ENCODE measurements around the gene CBY3. TPM values are rescaled to one million over a fixed set of nuclear protein-coding genes. Genes with fewer than 3 reads are reported as not detected.

Gene CBY3
- polyA plus RNA-seq, 1 donor from 2014 or later: 0.90 TPM

DNA sequence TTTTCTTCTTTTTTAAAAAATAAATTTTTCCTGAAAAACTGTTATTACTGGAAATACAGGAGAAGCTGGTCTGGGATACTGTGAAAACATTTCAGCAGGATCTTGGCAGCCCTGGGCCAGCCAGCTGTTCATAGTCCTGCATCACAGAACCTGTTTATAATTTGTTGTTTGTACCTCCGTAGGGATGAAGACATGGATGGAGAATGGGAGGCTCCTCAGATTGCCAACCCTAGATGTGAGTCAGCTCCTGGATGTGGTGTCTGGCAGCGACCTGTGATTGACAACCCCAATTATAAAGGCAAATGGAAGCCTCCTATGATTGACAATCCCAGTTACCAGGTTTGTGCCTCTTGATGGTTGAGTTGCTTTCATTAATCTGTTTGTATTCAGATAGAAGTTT, 39.4 kb upstream of the CBY3 start:
- Histone ChIP-seq H4K20me1 (ENCODE audit: insufficient read depth) (no peaks in the 10 kb centered on the region), H3K79me2 (replicated peaks; ENCODE audit: insufficient read depth, low read length) (no peaks in the 10 kb centered on the region), H3K36me3 (ENCODE audit: insufficient read depth, low read length) (peaks cover 8% of the 10 kb centered on the region), H3K27ac (ENCODE audit: low read length) (no peak overlapping the region), H3K9me2 (ENCODE audit: insufficient read depth, low read length) (no peaks in the 10 kb centered on the region), H3K9ac (ENCODE audit: low read length) (no peak overlapping the region), H2AFZ (ENCODE audit: low read depth, low read length) (no peak overlapping the region), H3K9me3 (ENCODE audit: low read length) (no peaks in the 10 kb centered on the region), H3K4me2 (ENCODE audit: low read length) (no peak overlapping the region), H3K27me3 (ENCODE audit: insufficient read depth, low read depth, low read length) (no peaks in the 10 kb centered on the region), H3K4me3 (ENCODE audit: low read length) (no peak overlapping the region), H3F3A (ENCODE audit: insufficient read depth, low read length, poor library complexity, severe bottlenecking) (no peaks in the 10 kb centered on the region)
- TF ChIP-seq EP300 (conservative IDR thresholded peaks at IDR 0.05; ENCODE audit: poor library complexity, severe bottlenecking): no peak
- no peak for TF ChIP-seq MXI1 (conservative IDR thresholded peaks at IDR 0.05; ENCODE audit: poor library complexity, severe bottlenecking)
- TF ChIP-seq, protein P1, sequence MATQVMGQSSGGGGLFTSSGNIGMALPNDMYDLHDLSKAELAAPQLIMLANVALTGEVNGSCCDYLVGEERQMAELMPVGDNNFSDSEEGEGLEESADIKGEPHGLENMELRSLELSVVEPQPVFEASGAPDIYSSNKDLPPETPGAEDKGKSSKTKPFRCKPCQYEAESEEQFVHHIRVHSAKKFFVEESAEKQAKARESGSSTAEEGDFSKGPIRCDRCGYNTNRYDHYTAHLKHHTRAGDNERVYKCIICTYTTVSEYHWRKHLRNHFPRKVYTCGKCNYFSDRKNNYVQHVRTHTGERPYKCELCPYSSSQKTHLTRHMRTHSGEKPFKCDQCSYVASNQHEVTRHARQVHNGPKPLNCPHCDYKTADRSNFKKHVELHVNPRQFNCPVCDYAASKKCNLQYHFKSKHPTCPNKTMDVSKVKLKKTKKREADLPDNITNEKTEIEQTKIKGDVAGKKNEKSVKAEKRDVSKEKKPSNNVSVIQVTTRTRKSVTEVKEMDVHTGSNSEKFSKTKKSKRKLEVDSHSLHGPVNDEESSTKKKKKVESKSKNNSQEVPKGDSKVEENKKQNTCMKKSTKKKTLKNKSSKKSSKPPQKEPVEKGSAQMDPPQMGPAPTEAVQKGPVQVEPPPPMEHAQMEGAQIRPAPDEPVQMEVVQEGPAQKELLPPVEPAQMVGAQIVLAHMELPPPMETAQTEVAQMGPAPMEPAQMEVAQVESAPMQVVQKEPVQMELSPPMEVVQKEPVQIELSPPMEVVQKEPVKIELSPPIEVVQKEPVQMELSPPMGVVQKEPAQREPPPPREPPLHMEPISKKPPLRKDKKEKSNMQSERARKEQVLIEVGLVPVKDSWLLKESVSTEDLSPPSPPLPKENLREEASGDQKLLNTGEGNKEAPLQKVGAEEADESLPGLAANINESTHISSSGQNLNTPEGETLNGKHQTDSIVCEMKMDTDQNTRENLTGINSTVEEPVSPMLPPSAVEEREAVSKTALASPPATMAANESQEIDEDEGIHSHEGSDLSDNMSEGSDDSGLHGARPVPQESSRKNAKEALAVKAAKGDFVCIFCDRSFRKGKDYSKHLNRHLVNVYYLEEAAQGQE (IDR thresholded peaks at IDR 0.05; ENCODE audit: borderline replicate concordance): no peak
- no peak for TF ChIP-seq POLR2AphosphoS5 (IDR thresholded peaks at IDR 0.05)
- no peak for TF ChIP-seq EZH2 (IDR thresholded peaks at IDR 0.05; ENCODE audit: borderline replicate concordance, insufficient read depth, low read length, poor library complexity, severe bottlenecking)
- TF ChIP-seq SMC3 (conservative IDR thresholded peaks at IDR 0.05; ENCODE audit: poor library complexity): no peak
- no peak for TF ChIP-seq CTCF (IDR thresholded peaks at IDR 0.05; ENCODE audit: poor library complexity, severe bottlenecking)
- no peak for TF ChIP-seq TAF1 (IDR thresholded peaks at IDR 0.05; ENCODE audit: low read depth)
- TF ChIP-seq RAD21 (conservative IDR thresholded peaks at IDR 0.05): no peak

GRCh38 chr5:179716286-179716685, 35.5 kb upstream of the CBY3 start:
- Histone ChIP-seq H3K9ac (ENCODE audit: low read length) (no peak overlapping the region), H3K9me3 (ENCODE audit: low read length) (no peaks in the 10 kb centered on the region), H3K27me3 (ENCODE audit: insufficient read depth, low read depth, low read length) (no peaks in the 10 kb centered on the region), H3K4me2 (ENCODE audit: low read length) (no peak overlapping the region), H3K27ac (ENCODE audit: low read length) (no peak overlapping the region), H4K20me1 (ENCODE audit: insufficient read depth) (no peaks in the 10 kb centered on the region), H3K4me3 (ENCODE audit: low read length) (no peak overlapping the region), H3F3A (ENCODE audit: insufficient read depth, low read length, poor library complexity, severe bottlenecking) (no peaks in the 10 kb centered on the region), H2AFZ (ENCODE audit: low read depth, low read length) (no peak overlapping the region), H3K36me3 (ENCODE audit: insufficient read depth, low read length) (peaks cover 5% of the 10 kb centered on the region), H3K79me2 (replicated peaks; ENCODE audit: insufficient read depth, low read length) (no peaks in the 10 kb centered on the region), H3K9me2 (ENCODE audit: insufficient read depth, low read length) (no peaks in the 10 kb centered on the region)
- no peak for TF ChIP-seq TAF1 (IDR thresholded peaks at IDR 0.05; ENCODE audit: low read depth)

DNA sequence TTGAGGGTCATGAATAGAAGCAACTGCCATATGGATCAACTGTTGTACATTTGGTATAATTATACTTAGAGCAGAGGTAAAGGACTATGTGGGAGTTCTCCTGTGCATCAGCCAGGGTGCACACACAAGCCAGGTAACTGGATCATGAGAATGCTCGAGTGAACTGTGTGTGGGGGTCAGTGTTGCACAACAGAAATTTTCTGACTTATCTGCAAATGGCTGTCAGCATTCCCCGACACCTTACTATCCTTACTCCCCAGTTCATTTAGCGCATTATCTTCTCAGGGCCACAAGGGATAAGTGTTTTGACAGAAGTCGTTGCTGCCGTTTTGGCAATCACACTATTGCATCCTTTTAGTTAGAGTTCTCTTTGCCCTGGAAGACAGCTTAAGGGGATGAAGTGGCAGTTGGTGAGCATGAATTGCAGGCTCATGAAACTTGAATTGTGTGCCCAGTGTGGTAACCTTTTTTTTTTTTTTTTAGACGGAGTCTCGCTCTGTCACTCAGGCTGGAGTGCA, 19.6 kb upstream of the CBY3 start:
- H3K27me3 ChIP-seq (ENCODE audit: insufficient read depth, low read depth, low read length): no peaks in the 10 kb centered on the region
- peaks cover 4% of the 10 kb centered on the region for H4K20me1 ChIP-seq (ENCODE audit: insufficient read depth)
- peak overlapping the region; percentile 95 for H3K4me3 ChIP-seq (ENCODE audit: low read length)
- peaks cover 58% of the 10 kb centered on the region for H3K79me2 ChIP-seq (replicated peaks; ENCODE audit: insufficient read depth, low read length)
- H3K36me3 ChIP-seq (ENCODE audit: insufficient read depth, low read length): no peaks in the 10 kb centered on the region
- H2AFZ ChIP-seq (ENCODE audit: low read depth, low read length): no peak overlapping the region
- peak overlapping the region; percentile 86 for H3K27ac ChIP-seq (ENCODE audit: low read length)
- H3K9me2 ChIP-seq (ENCODE audit: insufficient read depth, low read length): no peaks in the 10 kb centered on the region
- peak overlapping the region; percentile 82 for H3K4me2 ChIP-seq (ENCODE audit: low read length)
- no peaks in the 10 kb centered on the region for H3K9me3 ChIP-seq (ENCODE audit: low read length)
- H3F3A ChIP-seq (ENCODE audit: insufficient read depth, low read length, poor library complexity, severe bottlenecking): no peaks in the 10 kb centered on the region
- TF ChIP-seq EZH2 (IDR thresholded peaks at IDR 0.05; ENCODE audit: borderline replicate concordance, insufficient read depth, low read length, poor library complexity, severe bottlenecking) (no peak), RAD21 (conservative IDR thresholded peaks at IDR 0.05) (no peak), MXI1 (conservative IDR thresholded peaks at IDR 0.05; ENCODE audit: poor library complexity, severe bottlenecking) (no peak), CTCF (IDR thresholded peaks at IDR 0.05; ENCODE audit: poor library complexity, severe bottlenecking) (no peak), SMC3 (conservative IDR thresholded peaks at IDR 0.05; ENCODE audit: poor library complexity) (no peak), EP300 (conservative IDR thresholded peaks at IDR 0.05; ENCODE audit: poor library complexity, severe bottlenecking) (no peak), POLR2AphosphoS5 (IDR thresholded peaks at IDR 0.05) (no peak), TAF1 (IDR thresholded peaks at IDR 0.05; ENCODE audit: low read depth) (no peak)
- TF ChIP-seq, protein P1 (IDR thresholded peaks at IDR 0.05; ENCODE audit: borderline replicate concordance): no peak
- peak overlapping the region; percentile 94 for H3K9ac ChIP-seq (ENCODE audit: low read length)

All from neural cell (in vitro differentiated cells).